Large intestine (tissue), 3 donors: Measurements from ENCODE around the gene NECAB2. TPM values are rescaled to one million over a fixed set of nuclear protein-coding genes. Genes with fewer than 3 reads are reported as not detected.
"Not testable (repeated sequence)": the region's sequence is repeated elsewhere in the genome, so short reads cannot be mapped to it uniquely, and the experiment has no call there.

Source experiments
- DNase-seq, 2 donors: peaks; one replicate each; pipeline versions ENCODE4 v3.0.0 to v3.0.0-alpha.2; 2013
- H3K27ac ChIP-seq: one replicate; pipeline ENCODE4 v1.5.1; 2013; ENCODE audit warnings: low read length
- H3K27me3 ChIP-seq: 2 replicates; pipeline ENCODE4 v1.6.1; 2013; ENCODE audit warnings: low read length; ENCODE audit not compliant: control insufficient read depth, insufficient read depth
- H3K36me3 ChIP-seq: 2 replicates; pipeline ENCODE4 v1.6.1; 2013; ENCODE audit warnings: low read length; ENCODE audit not compliant: control insufficient read depth, insufficient read depth
- H3K4me1 ChIP-seq: one replicate; pipeline ENCODE4 v1.6.1; 2013; ENCODE audit warnings: low read length; ENCODE audit not compliant: control insufficient read depth, insufficient read depth
- H3K4me3 ChIP-seq: one replicate; pipeline ENCODE4 v1.5.1; 2013; ENCODE audit warnings: low read length
- H3K9me3 ChIP-seq: one replicate; pipeline ENCODE4 v1.6.1; 2013; ENCODE audit warnings: mild to moderate bottlenecking, low read depth, low read length, moderate library complexity; ENCODE audit not compliant: control insufficient read depth
- WGBS: methylation state at CpG from one replicate; pipeline ENCODE4 v1.1.5; 2013; ENCODE audit warnings: low lambda C conversion rate; ENCODE audit not compliant: insufficient coverage; 5-methylcytosine and 5-hydroxymethylcytosine counted together
- polyA plus RNA-seq: library from polyadenylated mRNA; unstranded; fragments of 120-200 nt; gene quantifications from one replicate; pipeline ENCODE4 v1.2.1, GENCODE V29; 2013

Gene NECAB2
- polyA plus RNA-seq, 1 donor, result 6.6 TPM

DNA sequence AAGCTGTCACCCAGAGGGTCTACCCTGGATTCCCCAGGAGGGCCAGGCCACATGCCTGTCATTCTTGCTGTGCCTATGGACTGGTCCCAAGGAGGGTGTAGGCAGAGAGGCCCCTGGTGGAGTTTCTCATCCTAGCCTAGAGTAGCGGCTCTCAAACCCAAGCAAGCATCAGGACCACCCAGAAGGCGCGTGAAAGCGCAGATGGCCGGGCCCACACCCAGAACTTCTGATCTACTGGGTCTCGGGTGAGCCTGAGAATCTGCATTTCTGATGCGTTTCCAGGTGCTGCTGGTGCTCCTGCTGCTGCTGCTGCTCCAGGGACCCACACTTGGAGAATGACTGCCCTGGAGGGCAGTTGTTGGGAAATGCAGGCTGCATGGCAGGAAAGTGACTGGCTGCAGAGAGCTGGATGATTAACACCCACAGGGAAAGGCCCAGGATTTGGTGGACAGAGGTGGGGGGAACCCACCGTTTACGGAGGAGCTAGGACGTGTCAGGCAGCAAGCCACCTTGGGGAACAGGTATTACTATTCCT lies 24.5 kb upstream of the NECAB2 start:
- WGBS, result no CpG with 5 or more reads among the region's 10 CpGs
- Histone ChIP-seq H3K27ac (no peak overlapping the region), H3K4me1 (peaks cover under 1% of the 10 kb centered on the region), H3K4me3 (no peak overlapping the region), H3K9me3 (no peaks in the 10 kb centered on the region), H3K36me3 (no peaks in the 10 kb centered on the region), H3K27me3 (no peaks in the 10 kb centered on the region)
- DNase-seq, result no peak

DNA sequence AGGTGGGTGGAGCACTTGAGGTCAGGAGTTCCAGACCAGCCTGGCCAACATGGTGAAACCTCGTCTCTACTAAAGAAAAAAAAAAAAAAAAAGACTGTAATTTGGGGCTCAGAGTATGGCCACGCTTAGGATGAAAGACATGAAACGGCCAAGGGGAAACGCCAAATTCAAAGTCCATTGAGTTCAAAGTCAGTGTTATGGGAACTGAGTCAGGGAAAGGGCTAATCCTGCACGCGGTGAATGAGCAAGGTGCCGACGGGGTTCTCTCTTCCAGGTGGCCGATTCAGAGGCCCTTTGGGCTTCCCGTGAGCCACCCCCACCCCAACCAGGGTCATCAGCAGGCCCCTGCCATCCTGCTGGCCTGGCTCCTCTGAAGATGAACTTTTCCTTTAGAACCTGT lies 22.5 kb upstream of the NECAB2 start:
- no peaks in the 10 kb centered on the region for H3K36me3 ChIP-seq
- no peak overlapping the region for H3K27ac ChIP-seq
- DNase-seq, result no peak
- 20% methylated on average over 1 of the region's 10 CpGs for WGBS
- no peaks in the 10 kb centered on the region for H3K27me3 ChIP-seq
- H3K4me1 ChIP-seq, result peaks cover 9% of the 10 kb centered on the region
- no peaks in the 10 kb centered on the region for H3K9me3 ChIP-seq
- H3K4me3 ChIP-seq, result no peak overlapping the region

DNA sequence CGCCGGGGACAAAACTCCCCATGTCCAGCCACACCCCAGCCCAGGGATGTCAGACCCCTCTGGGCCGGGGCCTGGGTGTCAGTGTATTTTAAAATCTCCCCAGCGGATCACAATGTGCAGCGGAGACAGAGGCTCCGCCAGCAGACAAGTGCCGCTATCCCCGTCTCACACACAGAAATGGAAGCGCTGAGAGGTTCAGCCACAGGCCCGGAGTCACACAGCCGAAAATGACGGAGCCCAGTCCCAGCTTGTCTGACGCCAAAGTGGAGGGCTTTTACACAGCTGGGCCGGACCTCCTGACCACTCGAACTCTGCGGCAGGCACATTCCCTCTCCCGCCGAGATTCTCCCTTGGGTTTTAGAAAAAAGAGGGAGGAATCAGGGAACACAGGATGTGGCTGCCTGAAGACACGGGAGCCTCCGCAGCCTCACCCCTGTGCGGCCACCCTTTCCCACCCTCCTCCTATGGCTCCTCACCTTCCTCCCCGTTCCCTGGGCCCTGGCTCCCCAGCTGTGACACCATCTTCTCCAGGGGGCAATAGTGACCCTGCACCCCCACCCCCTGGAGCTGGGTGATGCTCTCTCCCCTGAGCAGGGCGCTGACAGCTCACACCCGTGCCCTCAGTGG lies 21.8 kb upstream of the NECAB2 start:
- no peak for DNase-seq
- no peak overlapping the region for H3K27ac ChIP-seq
- H3K4me1 ChIP-seq, result peaks cover 9% of the 10 kb centered on the region
- WGBS, result no CpG with 5 or more reads among the region's 24 CpGs
- H3K9me3 ChIP-seq, result no peaks in the 10 kb centered on the region
- H3K27me3 ChIP-seq, result no peaks in the 10 kb centered on the region
- H3K36me3 ChIP-seq, result no peaks in the 10 kb centered on the region
- H3K4me3 ChIP-seq, result no peak overlapping the region

DNA sequence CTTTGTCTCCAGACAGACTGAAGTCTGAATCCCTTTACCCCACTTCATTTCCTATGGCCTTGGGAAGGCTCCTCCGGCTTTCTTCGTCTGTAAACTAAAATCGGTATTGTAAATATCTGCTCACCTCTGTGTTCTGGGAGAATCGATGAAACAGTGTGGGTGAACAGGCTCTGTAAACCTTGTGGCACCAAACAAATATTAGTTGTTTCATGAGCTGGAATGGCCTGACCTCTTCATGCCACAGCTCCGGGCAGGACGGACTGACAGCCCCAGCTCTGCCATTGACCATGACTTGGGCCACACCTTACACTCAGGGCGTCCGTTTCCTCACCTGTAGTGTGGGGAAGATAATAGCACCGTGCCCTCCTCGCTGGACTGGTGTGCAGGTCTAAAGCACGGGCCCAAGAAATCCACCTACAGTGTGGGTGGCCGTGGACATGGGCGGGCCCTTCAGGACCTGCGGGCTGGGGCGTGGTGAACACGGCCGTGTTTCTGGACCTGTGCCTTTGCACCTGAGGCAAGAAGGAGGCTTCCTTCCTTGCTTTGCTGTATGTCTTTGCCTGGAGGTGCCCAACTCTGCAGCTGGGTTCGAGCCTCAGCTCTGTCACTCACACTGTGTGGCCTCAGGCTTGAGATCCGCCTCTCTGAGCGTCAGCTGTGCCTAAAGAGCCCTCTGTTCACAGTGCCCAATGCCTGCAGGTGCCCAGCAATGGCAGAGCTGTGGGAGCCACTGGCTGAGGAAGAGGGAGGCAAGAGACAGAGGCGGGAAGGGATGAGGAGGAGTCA lies 21.1 kb upstream of the NECAB2 start:
- no peak for DNase-seq
- H3K36me3 ChIP-seq, result no peaks in the 10 kb centered on the region
- H3K9me3 ChIP-seq, result no peaks in the 10 kb centered on the region
- H3K27me3 ChIP-seq, result no peaks in the 10 kb centered on the region
- no peak overlapping the region for H3K4me3 ChIP-seq
- peaks cover 9% of the 10 kb centered on the region for H3K4me1 ChIP-seq
- no peak overlapping the region for H3K27ac ChIP-seq
- WGBS, result no CpG with 5 or more reads among the region's 21 CpGs

DNA sequence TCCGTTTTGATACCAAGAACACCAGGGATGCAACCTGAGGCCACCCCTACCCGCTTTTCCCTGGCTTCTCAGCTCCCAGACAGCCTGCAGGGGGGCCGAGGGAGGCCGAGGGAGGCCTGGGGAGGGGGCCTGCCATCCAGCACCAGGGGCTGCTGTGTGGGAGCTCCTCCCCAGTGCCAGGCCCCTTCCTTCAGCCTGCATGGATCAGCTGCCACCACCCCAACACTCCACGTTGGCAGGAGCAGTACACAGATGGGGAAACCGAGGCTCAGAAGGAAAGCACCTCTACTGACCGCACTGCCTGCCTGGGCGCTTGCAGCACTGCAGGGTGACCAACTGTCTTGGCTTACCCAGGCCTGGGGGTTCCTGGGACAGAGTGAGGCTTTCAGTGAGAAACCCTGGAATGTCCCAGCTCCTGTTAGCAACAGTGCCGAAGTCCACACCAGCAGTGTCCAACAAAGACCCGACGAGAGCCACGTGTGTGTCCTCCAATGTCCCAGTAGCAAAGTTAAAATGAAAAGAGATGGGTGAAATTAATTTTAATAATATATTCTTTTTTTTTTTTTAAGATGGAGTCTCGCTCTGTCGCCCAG lies 20.3 kb upstream of the NECAB2 start:
- Histone ChIP-seq H3K4me1 (peaks cover 14% of the 10 kb centered on the region), H3K9me3 (no peaks in the 10 kb centered on the region), H3K27me3 (no peaks in the 10 kb centered on the region), H3K36me3 (no peaks in the 10 kb centered on the region), H3K27ac (no peak overlapping the region), H3K4me3 (no peak overlapping the region)
- WGBS, result no CpG with 5 or more reads among the region's 14 CpGs
- DNase-seq, result no peak

DNA sequence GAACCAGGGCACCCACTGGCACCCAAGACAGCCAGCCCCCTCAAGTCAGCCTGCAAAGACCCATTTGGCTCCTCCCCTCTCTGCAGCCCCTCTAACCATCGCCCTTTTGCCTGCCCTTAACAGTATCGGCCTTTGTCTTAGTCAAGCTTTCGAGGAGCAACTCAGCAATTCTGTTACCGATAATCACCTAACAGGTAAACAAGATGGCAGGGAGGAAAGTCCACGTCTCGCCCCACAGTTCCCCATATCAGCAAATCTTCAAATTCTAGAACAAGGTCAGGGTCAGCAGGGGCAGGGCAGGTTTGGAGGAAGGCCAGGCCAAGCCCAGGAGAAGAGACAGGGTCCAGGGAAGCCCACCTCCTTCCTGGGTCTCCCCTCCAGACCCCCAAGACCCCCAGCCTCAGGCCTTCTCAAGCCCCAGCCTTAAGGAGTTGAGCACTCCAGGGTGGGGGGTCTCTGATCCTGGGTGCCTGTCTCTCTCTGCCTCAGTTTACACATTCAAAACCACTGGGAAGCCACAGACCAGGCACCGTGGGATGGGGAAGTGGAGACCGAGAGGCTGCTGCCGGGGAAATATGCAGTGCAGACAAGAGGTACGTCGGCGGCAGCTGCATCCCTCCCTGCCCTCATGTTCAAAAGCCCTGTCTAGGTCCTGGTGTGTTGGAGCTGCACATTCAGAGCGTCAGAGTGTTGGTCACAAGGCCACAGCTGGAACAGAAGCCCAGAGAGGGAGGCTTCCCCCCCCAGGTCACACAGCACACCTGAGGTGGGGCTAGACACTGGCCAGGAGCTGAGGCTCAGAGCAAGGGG lies 18.9 kb upstream of the NECAB2 start:
- DNase-seq, result peak; percentile 28 to 66
- Histone ChIP-seq H3K36me3 (no peaks in the 10 kb centered on the region), H3K4me3 (no peak overlapping the region), H3K9me3 (no peaks in the 10 kb centered on the region), H3K4me1 (peaks cover 27% of the 10 kb centered on the region), H3K27ac (no peak overlapping the region), H3K27me3 (no peaks in the 10 kb centered on the region)
- WGBS, result no CpG with 5 or more reads among the region's 13 CpGs

DNA sequence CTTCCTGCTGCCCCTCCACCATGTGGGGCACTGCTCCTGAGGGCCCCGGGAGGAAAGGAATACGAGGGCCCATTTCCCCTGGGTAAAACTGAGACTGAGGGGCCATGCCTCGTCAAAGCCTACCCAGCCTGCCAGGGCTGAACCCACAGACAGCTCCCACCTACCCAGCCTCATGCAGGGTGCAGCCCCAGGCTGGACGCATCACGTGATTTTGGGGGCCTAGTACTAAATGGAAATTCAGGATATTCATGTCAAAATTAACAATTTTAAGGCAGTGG lies 18.4 kb upstream of the NECAB2 start:
- peaks cover 30% of the 10 kb centered on the region for H3K4me1 ChIP-seq
- DNase-seq, result no peak
- no peak overlapping the region for H3K27ac ChIP-seq
- no peak overlapping the region for H3K4me3 ChIP-seq
- no peaks in the 10 kb centered on the region for H3K27me3 ChIP-seq
- H3K36me3 ChIP-seq, result no peaks in the 10 kb centered on the region
- WGBS, result no CpG with 5 or more reads among the region's 5 CpGs
- no peaks in the 10 kb centered on the region for H3K9me3 ChIP-seq

DNA sequence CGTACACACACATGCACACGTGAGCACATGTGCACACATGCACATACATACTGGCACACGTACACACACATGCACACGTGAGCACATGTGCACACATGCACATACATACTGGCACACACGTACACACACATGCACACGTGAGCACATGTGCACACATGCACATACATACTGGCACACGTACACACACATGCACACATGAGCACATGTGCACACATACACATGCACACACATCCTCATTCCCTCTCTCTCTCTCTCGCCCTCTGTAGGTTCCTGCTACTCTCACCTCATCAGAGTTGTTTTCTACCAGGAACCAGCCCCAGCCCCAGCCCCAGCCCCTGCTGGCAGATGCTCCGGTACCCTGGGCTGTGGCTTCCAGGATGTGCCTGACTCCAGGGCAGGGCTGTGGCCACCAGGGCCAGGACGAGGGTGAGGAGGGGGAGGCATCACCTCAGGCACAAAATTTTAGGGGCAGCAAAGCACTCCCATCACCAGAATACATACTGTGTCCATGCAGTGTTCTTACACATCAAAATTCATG lies 17.1 kb upstream of the NECAB2 start:
- H3K36me3 ChIP-seq, DNase-seq, H3K9me3 ChIP-seq, H3K27ac ChIP-seq, H3K27me3 ChIP-seq, H3K4me3 ChIP-seq: not testable (repeated sequence)
- peaks cover 34% of the 10 kb centered on the region for H3K4me1 ChIP-seq
- WGBS, result no CpG with 5 or more reads among the region's 10 CpGs

DNA sequence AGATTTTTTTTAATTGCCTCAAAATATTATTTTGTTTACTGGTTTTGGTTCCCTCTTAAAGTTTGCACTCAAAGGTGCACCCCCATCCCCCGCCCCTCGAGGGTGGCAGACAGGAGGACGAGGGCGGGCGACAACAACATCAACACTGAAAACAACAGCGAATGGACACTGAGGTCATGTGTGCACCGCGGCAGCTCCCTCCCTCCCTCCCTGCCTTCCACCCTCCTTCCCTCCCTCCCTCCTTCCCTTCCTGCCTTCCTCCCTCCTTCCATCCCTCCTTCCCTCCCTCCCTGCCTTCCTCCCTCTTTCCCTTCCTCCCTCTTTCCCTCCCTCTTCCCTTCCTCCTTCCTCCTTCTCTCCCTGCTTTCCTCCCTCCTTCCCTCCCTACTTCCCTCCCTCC lies 16.5 kb upstream of the NECAB2 start:
- Histone ChIP-seq H3K36me3 (no peaks in the 10 kb centered on the region), H3K27me3 (no peaks in the 10 kb centered on the region), H3K4me1 (peaks cover 34% of the 10 kb centered on the region), H3K9me3 (no peaks in the 10 kb centered on the region), H3K4me3 (no peak overlapping the region), H3K27ac (no peak overlapping the region)
- WGBS, result no CpG with 5 or more reads among the region's 8 CpGs
- DNase-seq, result no peak

DNA sequence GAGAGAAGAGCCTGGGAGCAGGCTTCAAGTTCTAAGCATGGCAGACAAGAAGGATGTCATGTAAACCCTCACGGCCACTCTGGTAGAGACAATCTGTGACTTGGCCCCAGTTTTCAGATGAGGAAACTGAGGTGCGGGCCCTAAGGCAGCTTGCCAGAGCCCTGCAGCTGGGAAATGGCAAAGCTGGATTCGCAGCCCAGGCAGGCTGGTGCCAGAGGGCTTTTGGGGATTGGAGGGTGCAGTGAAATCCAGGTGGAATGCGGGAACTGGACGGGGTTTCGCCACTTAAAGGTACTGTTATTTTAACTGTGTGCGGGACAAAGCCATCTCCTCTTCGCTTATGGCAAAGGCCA lies 15.5 kb upstream of the NECAB2 start:
- no peak for DNase-seq
- Histone ChIP-seq H3K36me3 (no peaks in the 10 kb centered on the region), H3K4me3 (no peak overlapping the region), H3K27me3 (no peaks in the 10 kb centered on the region), H3K9me3 (no peaks in the 10 kb centered on the region), H3K4me1 (peaks cover 34% of the 10 kb centered on the region), H3K27ac (peak overlapping the region; percentile 98)
- no CpG with 5 or more reads among the region's 8 CpGs for WGBS
